Progenitor cell of endocrine pancreas (in vitro differentiated cells): ENCODE measurements around the gene TM4SF20. TPM values are rescaled to one million over a fixed set of nuclear protein-coding genes. Genes with fewer than 3 reads are reported as not detected.

Experiments used
- DNase-seq: peaks from one replicate; pipeline ENCODE4 v3.0.0; 2021; ENCODE audit warnings: low spot score; ENCODE audit not compliant: unreplicated experiment
- H3K27ac Mint-ChIP-seq: 2 replicates; pipeline ENCODE4 v1.8.0; 2021; ENCODE audit warnings: mild to moderate bottlenecking, moderate library complexity, mixed read lengths
- H3K27me3 Mint-ChIP-seq: 2 replicates; pipeline ENCODE4 v1.8.0; 2021; ENCODE audit warnings: mixed read lengths
- H3K36me3 Mint-ChIP-seq: 2 replicates; pipeline ENCODE4 v1.8.0; 2022; ENCODE audit warnings: mixed read lengths; ENCODE audit not compliant: insufficient read depth
- H3K4me1 Mint-ChIP-seq: 2 replicates; pipeline ENCODE4 v1.8.0; 2021; ENCODE audit warnings: low read depth, mixed read lengths
- H3K4me3 Mint-ChIP-seq: 2 replicates; pipeline ENCODE4 v1.8.0; 2021; ENCODE audit warnings: low read depth, mild to moderate bottlenecking, moderate library complexity, mixed read lengths
- H3K9me3 Mint-ChIP-seq: 2 replicates; pipeline ENCODE4 v1.8.0; 2021; ENCODE audit warnings: low read depth, mixed read lengths
- CTCF ChIP-seq: fragments of 200-600 bp; sonication (generic); IDR thresholded peaks from one replicate; pipeline ENCODE4 v1.5.0; 2021; ENCODE audit warnings: antibody characterized with exemption, mild to moderate bottlenecking; ENCODE audit not compliant: unreplicated experiment
- total RNA-seq: library from RNA; stranded (reverse); gene quantifications from 2 replicates; pipeline ENCODE4 v1.2.1, GENCODE V29; 2021

Gene TM4SF20
- total RNA-seq, 1 donor from 2014 or later: not detected

- Mint-ChIP-seq H3K36me3 (no peaks in the 10 kb centered on the region), H3K27ac (no peak overlapping the region), H3K4me1 (no peaks in the 10 kb centered on the region), H3K27me3 (no peaks in the 10 kb centered on the region), H3K9me3 (no peaks in the 10 kb centered on the region), H3K4me3 (no peak overlapping the region)
- no peak for DNase-seq
- no peak for TF ChIP-seq CTCF
These were observed 8.3 kb downstream of the TM4SF20 start for GRCh38 chr2:227370791-227371312.

- H3K4me3 Mint-ChIP-seq: no peak overlapping the region
- DNase-seq: no peak
- no peaks in the 10 kb centered on the region for H3K4me1 Mint-ChIP-seq
- H3K27me3 Mint-ChIP-seq: no peaks in the 10 kb centered on the region
- TF ChIP-seq CTCF: no peak
- H3K9me3 Mint-ChIP-seq: no peaks in the 10 kb centered on the region
- no peaks in the 10 kb centered on the region for H3K36me3 Mint-ChIP-seq
- no peak overlapping the region for H3K27ac Mint-ChIP-seq
These were observed 9.0 kb downstream of the TM4SF20 start for GRCh38 chr2:227370092-227370491.

DNA sequence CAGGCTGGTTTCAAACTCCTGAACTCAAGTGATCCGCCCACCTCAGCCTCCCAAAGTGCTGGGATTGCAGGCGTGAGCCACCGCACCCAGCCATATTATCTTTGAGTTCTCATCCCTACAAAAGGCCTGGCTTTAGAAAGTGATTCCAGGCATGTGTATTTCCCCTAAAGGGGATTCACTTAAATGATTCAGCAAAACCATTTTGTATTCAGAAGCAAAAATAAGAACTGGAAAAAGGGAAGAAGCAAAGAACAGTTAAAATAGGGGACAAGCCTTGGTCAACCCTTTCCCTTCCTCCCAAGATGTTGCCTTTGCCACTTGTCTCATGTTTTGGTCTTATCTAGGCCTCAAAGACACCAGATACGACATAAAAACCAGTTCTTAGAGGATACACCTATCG is 10.5 kb downstream of the TM4SF20 start:
- Mint-ChIP-seq H3K9me3 (no peaks in the 10 kb centered on the region), H3K27ac (no peak overlapping the region), H3K4me3 (no peak overlapping the region), H3K4me1 (no peaks in the 10 kb centered on the region), H3K27me3 (no peaks in the 10 kb centered on the region), H3K36me3 (peaks cover under 1% of the 10 kb centered on the region)
- no peak for TF ChIP-seq CTCF
- no peak for DNase-seq

DNA sequence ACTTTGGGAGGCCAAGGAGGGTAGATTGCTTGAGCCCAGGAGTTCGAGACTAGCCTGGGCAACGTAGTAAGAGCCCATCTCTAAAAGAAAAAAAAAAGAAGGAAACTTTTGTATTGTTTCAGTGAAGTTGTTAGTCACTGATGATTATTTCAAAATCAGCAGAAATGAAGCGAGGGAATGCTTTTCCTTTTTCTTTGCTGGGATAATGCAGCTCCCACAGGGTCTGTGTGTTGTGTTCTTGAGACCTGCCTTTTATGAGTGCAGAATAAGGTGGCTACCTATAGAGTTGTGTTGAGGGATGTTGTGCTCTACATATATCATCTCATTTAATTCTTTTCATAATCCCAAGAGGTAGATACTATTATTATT is 11.7 kb downstream of the TM4SF20 start:
- TF ChIP-seq CTCF: no peak
- H3K4me1 Mint-ChIP-seq: no peaks in the 10 kb centered on the region
- peaks cover 4% of the 10 kb centered on the region for H3K36me3 Mint-ChIP-seq

GRCh38 chr2:227366769-227367426 is 12.2 kb downstream of the TM4SF20 start:
- DNase-seq: no peak
- H3K36me3 Mint-ChIP-seq: peaks cover 4% of the 10 kb centered on the region
- no peaks in the 10 kb centered on the region for H3K9me3 Mint-ChIP-seq
- no peak overlapping the region for H3K4me3 Mint-ChIP-seq
- no peaks in the 10 kb centered on the region for H3K27me3 Mint-ChIP-seq
- H3K4me1 Mint-ChIP-seq: no peaks in the 10 kb centered on the region
- no peak for TF ChIP-seq CTCF
- no peak overlapping the region for H3K27ac Mint-ChIP-seq

More for the DNA sequence above, 11.7 kb downstream of the TM4SF20 start:
- H3K27ac Mint-ChIP-seq: no peak overlapping the region
- H3K27me3 Mint-ChIP-seq: no peaks in the 10 kb centered on the region
- no peak overlapping the region for H3K4me3 Mint-ChIP-seq
- DNase-seq: no peak
- no peaks in the 10 kb centered on the region for H3K9me3 Mint-ChIP-seq
